Breast epithelium (tissue), 4 donors: ENCODE results near the gene TMEM255B. TPM values are rescaled to one million over a fixed set of nuclear protein-coding genes. Genes with fewer than 3 reads are reported as not detected.

Experiments
- DNase-seq, 2 donors: peaks; one replicate each; pipeline ENCODE4 v3.0.0-alpha.2; 2019; ENCODE audit warnings: low spot score in 2 of 2
- H3K27ac ChIP-seq, 2 donors: fragments of 200-600 bp; sonication (generic) in 1 of 2; one replicate each; pipeline ENCODE4 v1.5.1; 2016 to 2019; ENCODE audit warnings: mild to moderate bottlenecking in 1 of 2
- H3K27me3 ChIP-seq, 2 donors: fragments of 200-600 bp; sonication (generic) in 1 of 2; one replicate each; pipeline versions ENCODE4 v1.5.1 to v1.6.0; 2017 to 2019; ENCODE audit warnings: control low read depth in 1 of 2, mild to moderate bottlenecking in 1 of 2
- H3K36me3 ChIP-seq: fragments of 200-600 bp; one replicate; pipeline ENCODE4 v1.5.1; 2019
- H3K4me1 ChIP-seq, 2 donors: fragments of 200-600 bp; sonication (generic); one replicate each; pipeline ENCODE4 v1.5.1; 2016 to 2019; ENCODE audit warnings: control low read depth in 1 of 2
- H3K4me3 ChIP-seq, 3 donors: fragments of 200-600 bp; sonication (generic); 1 replicate in 2 of 3; 2 replicates in 1 of 3; pipeline ENCODE4 v1.5.1; 2016 to 2019; ENCODE audit warnings: mild to moderate bottlenecking in 3 of 3, moderate library complexity in 2 of 3
- H3K9me3 ChIP-seq, 2 donors: fragments of 200-600 bp; sonication (generic) in 1 of 2; one replicate each; pipeline ENCODE4 v1.5.1; 2016 to 2019; ENCODE audit warnings: control low read depth in 1 of 2
- POLR2A ChIP-seq: fragments of 450-650 bp; IDR thresholded peaks from one replicate; pipeline ENCODE4 v1.6.1; 2016; ENCODE audit warnings: antibody characterized with exemption, mild to moderate bottlenecking, moderate library complexity
- POLR2AphosphoS5 ChIP-seq, 3 donors: sonication (generic); formaldehyde crosslinking; IDR thresholded peaks; one replicate each; pipeline ENCODE4 v1.6.1; 2017; ENCODE audit warnings: antibody characterized with exemption in 3 of 3
- intact Hi-C: fragments of 100-400 bp; cut with DNase I; formaldehyde crosslinking; loops from one replicate; pipeline ENCODE4 v1.15.1; 2023; ENCODE audit warnings: low total_unique reads
- total RNA-seq, 3 donors: library from RNA; depleted of rRNA; stranded (reverse); fragments of >200 nt; gene quantifications; one replicate each; pipeline ENCODE4 v1.1.0, GENCODE V29; 2016
- TF ChIP-seq, protein P1 (sequence below), 3 donors: fragments of 450-650 bp; IDR thresholded peaks; one replicate each; pipeline ENCODE4 v1.5.1; 2016 to 2017; ENCODE audit warnings: antibody characterized with exemption in 3 of 3, mild to moderate bottlenecking in 3 of 3, moderate library complexity in 3 of 3

Gene TMEM255B
- total RNA-seq, 3 donors from 2014 or later, result 2.3 to 11.8 (median 5.2) TPM

DNA sequence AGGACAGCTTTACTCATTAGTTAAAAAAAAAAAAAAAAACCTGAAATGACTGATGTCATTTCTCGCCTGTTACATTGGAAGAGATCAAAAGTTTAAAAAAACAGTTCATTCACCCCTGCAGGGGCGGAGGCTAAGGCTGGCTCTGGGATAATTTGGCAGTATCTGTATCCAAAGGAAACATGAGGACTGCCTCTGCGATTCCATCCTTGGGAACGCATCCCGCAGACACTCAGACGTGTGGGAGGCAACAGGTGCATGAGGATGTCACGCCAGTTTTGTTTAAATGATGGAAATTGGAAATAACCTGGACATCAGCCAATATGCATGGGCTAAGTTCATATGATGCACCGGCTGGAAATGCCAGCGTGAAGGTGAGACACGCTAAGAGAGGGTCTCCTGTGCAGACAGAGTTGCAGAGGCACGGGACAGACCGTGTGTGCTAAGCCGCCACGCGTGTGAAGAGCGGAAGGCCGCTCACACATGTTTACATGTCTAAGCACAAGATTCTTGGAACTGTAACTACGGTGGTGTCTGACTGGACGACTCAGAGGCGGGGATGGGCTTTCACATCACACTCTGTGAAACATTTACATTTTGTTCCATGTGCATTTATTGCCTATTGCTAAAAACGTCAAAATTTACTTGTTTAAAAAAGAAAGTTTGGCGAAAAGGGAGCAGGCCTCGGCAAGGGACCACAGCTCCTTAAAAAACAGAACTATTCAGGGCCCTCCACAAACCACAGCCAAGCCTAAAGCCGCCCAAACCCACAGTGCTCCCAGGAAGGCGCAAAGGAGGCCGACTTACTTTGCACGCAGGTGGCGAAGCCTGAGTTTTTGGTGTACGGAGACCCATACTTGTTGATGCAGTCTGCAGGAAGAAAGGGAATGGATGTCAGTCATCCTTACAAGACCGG is 87.0 kb downstream of the TMEM255B start:
- no peak overlapping the region for H3K27ac ChIP-seq
- H3K4me1 ChIP-seq, result peaks cover 0 to 5% of the 10 kb centered on the region in 2 donors
- no peaks in the 10 kb centered on the region for H3K36me3 ChIP-seq
- intact Hi-C loops, result no loop called here
- TF ChIP-seq, protein P1, sequence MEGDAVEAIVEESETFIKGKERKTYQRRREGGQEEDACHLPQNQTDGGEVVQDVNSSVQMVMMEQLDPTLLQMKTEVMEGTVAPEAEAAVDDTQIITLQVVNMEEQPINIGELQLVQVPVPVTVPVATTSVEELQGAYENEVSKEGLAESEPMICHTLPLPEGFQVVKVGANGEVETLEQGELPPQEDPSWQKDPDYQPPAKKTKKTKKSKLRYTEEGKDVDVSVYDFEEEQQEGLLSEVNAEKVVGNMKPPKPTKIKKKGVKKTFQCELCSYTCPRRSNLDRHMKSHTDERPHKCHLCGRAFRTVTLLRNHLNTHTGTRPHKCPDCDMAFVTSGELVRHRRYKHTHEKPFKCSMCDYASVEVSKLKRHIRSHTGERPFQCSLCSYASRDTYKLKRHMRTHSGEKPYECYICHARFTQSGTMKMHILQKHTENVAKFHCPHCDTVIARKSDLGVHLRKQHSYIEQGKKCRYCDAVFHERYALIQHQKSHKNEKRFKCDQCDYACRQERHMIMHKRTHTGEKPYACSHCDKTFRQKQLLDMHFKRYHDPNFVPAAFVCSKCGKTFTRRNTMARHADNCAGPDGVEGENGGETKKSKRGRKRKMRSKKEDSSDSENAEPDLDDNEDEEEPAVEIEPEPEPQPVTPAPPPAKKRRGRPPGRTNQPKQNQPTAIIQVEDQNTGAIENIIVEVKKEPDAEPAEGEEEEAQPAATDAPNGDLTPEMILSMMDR (IDR thresholded peaks at IDR 0.05), result no peak
- TF ChIP-seq POLR2A (no peak), POLR2AphosphoS5 (IDR thresholded peaks at IDR 0.05) (peak in 1 of 3 donors; percentile 10)
- H3K9me3 ChIP-seq, result no peaks in the 10 kb centered on the region
- peak in 1 of 2 donors; percentile 43 for DNase-seq
- no peaks in the 10 kb centered on the region for H3K27me3 ChIP-seq
- no peak overlapping the region for H3K4me3 ChIP-seq

DNA sequence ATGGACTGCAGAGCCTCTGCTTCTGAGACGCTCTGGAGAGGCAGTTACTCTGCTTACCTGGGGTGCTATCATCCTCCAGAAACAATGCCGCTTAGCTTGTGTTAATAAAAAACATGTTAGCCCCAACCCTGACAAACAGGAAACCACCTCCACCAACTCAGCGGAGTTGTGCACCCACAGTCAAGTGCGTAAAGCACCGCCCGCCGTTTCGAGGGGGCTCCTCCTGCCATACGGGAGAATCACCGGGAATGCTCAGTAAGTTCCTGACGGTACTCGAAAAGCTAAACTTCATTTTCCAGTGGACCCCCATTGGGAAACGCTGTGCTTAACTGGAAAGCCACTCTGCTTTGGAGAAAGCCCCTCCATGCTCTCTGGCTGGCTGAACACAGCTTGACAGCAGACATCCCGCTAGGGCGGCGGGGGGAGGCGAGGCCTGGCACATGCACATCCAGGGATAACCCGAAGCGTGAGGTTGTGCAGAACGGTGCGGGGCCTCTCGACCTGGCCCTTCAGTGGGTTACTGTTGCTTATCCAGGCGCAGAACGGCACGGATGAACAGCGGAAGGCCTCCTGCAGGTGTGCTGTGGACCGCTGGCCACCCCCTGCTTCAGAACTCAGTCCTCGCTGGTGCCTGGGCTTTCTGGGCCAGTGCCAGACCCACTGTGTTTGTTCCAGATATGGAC is 87.8 kb downstream of the TMEM255B start:
- Histone ChIP-seq H3K4me1 (no peaks in the 10 kb centered on the region), H3K36me3 (no peaks in the 10 kb centered on the region), H3K4me3 (no peak overlapping the region), H3K27ac (no peak overlapping the region), H3K9me3 (no peaks in the 10 kb centered on the region), H3K27me3 (no peaks in the 10 kb centered on the region)
- no peak for TF ChIP-seq POLR2A
- no peak for TF ChIP-seq POLR2AphosphoS5 (IDR thresholded peaks at IDR 0.05)
- TF ChIP-seq, protein P1 (IDR thresholded peaks at IDR 0.05), result no peak
- intact Hi-C loops, result no loop called here
- DNase-seq, result peak in 1 of 2 donors; percentile 27

DNA sequence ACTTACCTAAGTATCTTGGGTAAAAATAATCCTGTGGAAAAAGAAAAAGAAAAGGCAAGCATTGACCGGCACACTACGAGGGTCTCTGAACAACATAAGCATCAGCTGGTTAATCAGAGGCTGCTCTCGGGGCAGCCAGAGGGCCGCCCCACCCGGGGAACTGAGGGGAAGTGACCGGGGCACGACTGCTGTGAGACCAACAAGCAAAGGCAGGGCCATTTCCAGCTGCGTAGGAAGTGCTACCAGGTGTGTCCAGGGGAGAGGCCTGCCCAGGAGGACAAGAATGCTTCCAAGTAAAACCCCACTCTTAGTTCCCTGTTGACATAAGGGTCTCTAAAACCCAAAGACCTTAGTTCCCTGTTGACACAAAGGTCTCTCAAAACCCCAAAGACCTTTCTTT is 89.0 kb downstream of the TMEM255B start:
- no peaks in the 10 kb centered on the region for H3K36me3 ChIP-seq
- H3K4me3 ChIP-seq, result no peak overlapping the region
- H3K27me3 ChIP-seq, result no peaks in the 10 kb centered on the region
- H3K27ac ChIP-seq, result no peak overlapping the region
- intact Hi-C loops, result no loop called here
- H3K9me3 ChIP-seq, result no peaks in the 10 kb centered on the region
- DNase-seq, result peak in 1 of 2 donors; percentile 39
- no peak for TF ChIP-seq POLR2AphosphoS5 (IDR thresholded peaks at IDR 0.05)
- TF ChIP-seq POLR2A, result no peak
- TF ChIP-seq, protein P1 (IDR thresholded peaks at IDR 0.05), result no peak
- H3K4me1 ChIP-seq, result no peaks in the 10 kb centered on the region

DNA sequence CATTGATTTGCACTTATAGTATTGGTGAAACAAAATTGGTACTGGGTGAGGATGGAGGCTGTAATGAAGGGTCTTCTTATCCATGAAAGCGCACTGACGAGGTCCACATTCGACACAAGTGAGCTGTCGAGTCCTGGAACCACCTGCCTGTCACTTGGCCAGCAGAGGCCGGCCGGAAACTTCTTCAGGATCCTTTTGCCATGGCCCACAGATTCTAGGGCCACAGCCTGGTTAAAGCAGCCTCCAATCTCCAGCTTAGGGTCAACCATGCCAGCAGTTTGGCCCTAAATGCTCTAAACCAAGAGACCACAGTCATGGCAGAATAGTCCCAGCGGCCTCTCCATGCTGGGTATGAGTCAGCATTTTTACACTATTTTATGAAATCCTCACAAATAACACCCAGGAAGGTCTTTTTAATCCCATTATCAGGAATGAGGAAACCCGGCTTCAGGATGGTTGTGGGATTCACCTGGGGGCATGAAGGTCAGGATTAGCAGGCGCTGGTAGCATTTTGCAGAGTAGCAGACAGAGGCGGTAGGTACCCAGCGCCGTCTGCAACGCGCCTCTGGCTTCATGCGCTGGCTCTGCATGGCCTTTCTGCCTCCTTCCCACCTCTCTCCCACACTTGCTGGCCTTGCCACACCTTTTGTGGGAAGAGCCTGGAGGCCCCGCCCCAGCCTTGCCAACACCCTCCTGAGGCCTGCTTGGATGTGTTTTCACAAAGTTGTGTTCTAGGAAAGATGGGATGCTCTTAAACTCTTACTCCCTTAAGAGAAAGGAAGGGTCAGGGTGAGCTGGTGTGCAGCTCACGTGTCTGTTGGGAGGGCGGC is 89.6 kb downstream of the TMEM255B start:
- no peak for TF ChIP-seq POLR2A
- no peak for TF ChIP-seq POLR2AphosphoS5 (IDR thresholded peaks at IDR 0.05)
- TF ChIP-seq, protein P1 (IDR thresholded peaks at IDR 0.05), result no peak
- Histone ChIP-seq H3K4me3 (no peak overlapping the region), H3K36me3 (no peaks in the 10 kb centered on the region), H3K9me3 (no peaks in the 10 kb centered on the region), H3K27me3 (no peaks in the 10 kb centered on the region), H3K4me1 (no peaks in the 10 kb centered on the region), H3K27ac (no peak overlapping the region)
- DNase-seq, result no peak
- intact Hi-C loops, result no loop called here
